OCI-LY1 (cell line): ENCODE data around the gene AANAT.
A peak's percentile ranks its signal among the peaks of the same experiment; 100 is the strongest.

Source experiments
- H2AFZ ChIP-seq: fragments of 200-600 bp; sonication (generic), shearing (Covaris generic); 2 replicates; pipeline ENCODE4 v1.6.0; 2014; ENCODE audit warnings: antibody characterized with exemption, mild to moderate bottlenecking, low read length
- H3F3A ChIP-seq: fragments of 200-600 bp; sonication (generic), shearing (Covaris generic); 2 replicates; pipeline ENCODE4 v1.6.0; 2014; ENCODE audit warnings: mild to moderate bottlenecking, antibody characterized with exemption, low read length, moderate library complexity; ENCODE audit not compliant: insufficient read depth
- H3K27ac ChIP-seq: fragments of 200-600 bp; sonication (generic); 2 replicates; pipeline ENCODE4 v1.5.1; 2014; ENCODE audit warnings: low read length, mixed run types, mild to moderate bottlenecking, low read depth; ENCODE audit not compliant: poor library complexity, severe bottlenecking
- H3K27me3 ChIP-seq: fragments of 200-600 bp; sonication (generic); 2 replicates; pipeline ENCODE4 v1.6.0; 2014; ENCODE audit warnings: antibody characterized with exemption, mild to moderate bottlenecking, low read length, moderate library complexity; ENCODE audit not compliant: insufficient read depth
- H3K36me3 ChIP-seq: fragments of 200-600 bp; sonication (generic); 2 replicates; pipeline ENCODE4 v1.6.1; 2014; ENCODE audit warnings: mild to moderate bottlenecking, antibody characterized with exemption, low read length, moderate library complexity, mixed read lengths; ENCODE audit not compliant: insufficient read depth
- H3K4me1 ChIP-seq: fragments of 200-600 bp; sonication (generic); 2 replicates; pipeline ENCODE4 v1.5.1; 2014; ENCODE audit warnings: mild to moderate bottlenecking, low read length, moderate library complexity; ENCODE audit not compliant: insufficient read depth, severe bottlenecking
- H3K4me2 ChIP-seq: fragments of 200-600 bp; sonication (generic), shearing (Covaris generic); 2 replicates; pipeline ENCODE4 v1.6.1; 2014; ENCODE audit warnings: low read length
- H3K4me3 ChIP-seq: fragments of 200-600 bp; sonication (generic); 2 replicates; pipeline ENCODE4 v1.5.1; 2014; ENCODE audit warnings: low read length, low read depth, mild to moderate bottlenecking, mixed read lengths; ENCODE audit not compliant: poor library complexity, severe bottlenecking
- H3K79me2 ChIP-seq: fragments of 200-600 bp; shearing (Covaris generic); 2 replicates; pipeline ENCODE4 v1.6.1; 2016; ENCODE audit warnings: mixed run types, low read length, mixed read lengths; ENCODE audit not compliant: insufficient read depth
- H3K9ac ChIP-seq: fragments of 200-600 bp; sonication (generic), shearing (Covaris generic); 2 replicates; pipeline ENCODE4 v1.6.1; 2014; ENCODE audit warnings: mild to moderate bottlenecking, low read length, mixed read lengths
- H3K9me2 ChIP-seq: fragments of 200-600 bp; sonication (generic), shearing (Covaris generic); 2 replicates; pipeline ENCODE4 v1.6.1; 2014; ENCODE audit warnings: low read depth, mild to moderate bottlenecking, low read length, mixed read lengths
- H3K9me3 ChIP-seq: fragments of 200-600 bp; shearing (Covaris generic); 2 replicates; pipeline ENCODE4 v1.6.1; 2014; ENCODE audit warnings: low read length, mixed read lengths
- H4K20me1 ChIP-seq: fragments of 200-600 bp; sonication (generic), shearing (Covaris generic); 2 replicates; pipeline ENCODE4 v1.6.0; 2016; ENCODE audit warnings: mild to moderate bottlenecking, low read length; ENCODE audit not compliant: insufficient read depth
- EZH2 ChIP-seq: fragments of 200-600 bp; sonication (generic), shearing (Covaris generic); IDR thresholded peaks from 2 replicates; pipeline ENCODE4 v1.8.0; 2017; ENCODE audit warnings: borderline replicate concordance, mixed run types, mild to moderate bottlenecking, antibody characterized with exemption, low read length, moderate library complexity, mixed read lengths
- TF ChIP-seq, protein P1 (sequence below): fragments of 200-600 bp; sonication (generic), shearing (Covaris generic); IDR thresholded peaks from 2 replicates; pipeline ENCODE4 v1.5.1; 2017; ENCODE audit warnings: mild to moderate bottlenecking, antibody characterized with exemption, low read length, moderate library complexity, mixed read lengths

AANAT gene

DNA sequence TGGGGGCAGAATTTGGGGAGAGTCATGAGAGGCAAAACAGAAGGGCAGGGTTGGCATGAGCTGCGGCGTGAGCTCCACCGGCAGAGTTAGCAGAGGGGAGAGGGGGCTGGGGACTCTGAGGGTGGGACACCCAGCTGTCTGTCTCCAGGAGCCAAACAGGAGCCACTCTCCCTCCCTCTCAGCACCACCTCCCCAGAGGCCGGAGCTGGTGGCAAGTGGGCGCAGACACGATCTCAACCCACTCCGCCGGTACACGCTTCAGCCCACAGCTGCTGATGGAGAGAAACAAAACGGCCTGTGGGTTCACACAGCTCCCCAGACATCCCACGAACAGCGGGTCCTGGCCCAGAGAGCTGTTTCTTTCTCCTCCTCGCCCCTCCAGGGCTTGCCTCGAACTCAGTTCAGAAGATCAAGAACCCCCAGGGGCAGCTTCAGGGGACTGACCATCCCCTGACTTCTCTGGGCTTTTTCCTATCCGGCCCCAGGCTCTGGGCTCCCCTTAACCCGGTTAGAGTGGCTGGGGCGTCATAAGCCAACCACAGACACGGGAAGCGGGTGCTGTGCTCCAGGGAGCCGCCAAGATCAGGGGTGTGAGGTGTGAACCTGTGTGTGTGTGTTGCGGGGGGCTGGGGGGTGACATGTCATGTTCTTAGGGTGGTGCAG, 26.2 kb downstream of the AANAT start:
- no peaks in the 10 kb centered on the region for H3K27me3 ChIP-seq
- peaks cover 41% of the 10 kb centered on the region for H3K4me1 ChIP-seq
- H3K4me3 ChIP-seq: no peak overlapping the region
- H3K79me2 ChIP-seq: no peaks in the 10 kb centered on the region
- H3K36me3 ChIP-seq: no peaks in the 10 kb centered on the region
- H4K20me1 ChIP-seq: no peaks in the 10 kb centered on the region
- peak overlapping the region; percentile 42 for H3K27ac ChIP-seq
- H3K4me2 ChIP-seq: peak overlapping the region; percentile 26; the same call in 1 of the 2 replicates
- no peak overlapping the region for H2AFZ ChIP-seq
- no peaks in the 10 kb centered on the region for H3F3A ChIP-seq
- H3K9me2 ChIP-seq: no peaks in the 10 kb centered on the region
- TF ChIP-seq, protein P1, sequence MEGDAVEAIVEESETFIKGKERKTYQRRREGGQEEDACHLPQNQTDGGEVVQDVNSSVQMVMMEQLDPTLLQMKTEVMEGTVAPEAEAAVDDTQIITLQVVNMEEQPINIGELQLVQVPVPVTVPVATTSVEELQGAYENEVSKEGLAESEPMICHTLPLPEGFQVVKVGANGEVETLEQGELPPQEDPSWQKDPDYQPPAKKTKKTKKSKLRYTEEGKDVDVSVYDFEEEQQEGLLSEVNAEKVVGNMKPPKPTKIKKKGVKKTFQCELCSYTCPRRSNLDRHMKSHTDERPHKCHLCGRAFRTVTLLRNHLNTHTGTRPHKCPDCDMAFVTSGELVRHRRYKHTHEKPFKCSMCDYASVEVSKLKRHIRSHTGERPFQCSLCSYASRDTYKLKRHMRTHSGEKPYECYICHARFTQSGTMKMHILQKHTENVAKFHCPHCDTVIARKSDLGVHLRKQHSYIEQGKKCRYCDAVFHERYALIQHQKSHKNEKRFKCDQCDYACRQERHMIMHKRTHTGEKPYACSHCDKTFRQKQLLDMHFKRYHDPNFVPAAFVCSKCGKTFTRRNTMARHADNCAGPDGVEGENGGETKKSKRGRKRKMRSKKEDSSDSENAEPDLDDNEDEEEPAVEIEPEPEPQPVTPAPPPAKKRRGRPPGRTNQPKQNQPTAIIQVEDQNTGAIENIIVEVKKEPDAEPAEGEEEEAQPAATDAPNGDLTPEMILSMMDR: no peak
- TF ChIP-seq EZH2: no peak
- no peaks in the 10 kb centered on the region for H3K9me3 ChIP-seq
- no peak overlapping the region; the same call in 1 of the 2 replicates for H3K9ac ChIP-seq

DNA sequence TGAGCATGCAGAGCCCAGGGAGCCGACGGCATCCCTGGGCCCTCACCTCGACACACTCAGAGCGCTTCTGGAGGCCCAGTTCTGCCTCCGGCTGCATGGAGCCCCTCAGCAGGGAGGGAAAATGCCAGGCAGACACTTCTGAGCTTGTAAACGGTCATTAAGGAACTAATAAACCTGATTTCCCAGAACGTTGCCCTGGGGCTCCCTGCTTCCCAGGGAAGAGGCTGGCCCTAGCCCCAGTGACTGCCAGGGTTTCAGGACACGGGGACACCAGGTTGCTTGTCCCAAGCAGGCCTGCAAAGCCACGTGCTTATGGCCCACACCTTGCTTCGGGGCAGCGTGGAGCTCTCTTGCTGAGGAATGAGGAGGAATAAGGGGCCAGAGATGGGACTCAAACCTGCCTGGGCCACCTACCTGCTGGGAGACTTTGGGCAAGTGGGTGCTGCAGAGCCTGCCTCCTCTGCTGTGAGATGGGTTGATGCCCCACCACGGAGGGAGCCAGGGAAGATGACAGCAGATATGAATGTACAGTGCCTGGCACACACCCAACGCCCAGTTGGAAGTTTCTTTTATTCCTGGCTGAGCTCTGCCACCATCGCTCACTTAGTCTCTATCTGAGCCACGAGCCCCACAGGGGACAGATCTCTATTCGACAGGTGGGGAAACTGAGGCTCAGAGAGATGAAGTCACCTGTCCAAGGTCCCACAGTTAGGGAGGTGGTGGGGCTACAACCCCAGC, 28.4 kb downstream of the AANAT start:
- no peak for TF ChIP-seq EZH2
- TF ChIP-seq, protein P1: no peak
- Histone ChIP-seq H3K9me3 (no peaks in the 10 kb centered on the region), H3K27ac (no peak overlapping the region), H3K4me1 (peaks cover 53% of the 10 kb centered on the region), H3K27me3 (no peaks in the 10 kb centered on the region), H4K20me1 (no peaks in the 10 kb centered on the region), H3K9me2 (no peaks in the 10 kb centered on the region), H3K79me2 (no peaks in the 10 kb centered on the region), H3K4me2 (no peak overlapping the region), H3K4me3 (no peak overlapping the region), H3K36me3 (no peaks in the 10 kb centered on the region), H3K9ac (no peak overlapping the region), H2AFZ (no peak overlapping the region), H3F3A (no peaks in the 10 kb centered on the region)

DNA sequence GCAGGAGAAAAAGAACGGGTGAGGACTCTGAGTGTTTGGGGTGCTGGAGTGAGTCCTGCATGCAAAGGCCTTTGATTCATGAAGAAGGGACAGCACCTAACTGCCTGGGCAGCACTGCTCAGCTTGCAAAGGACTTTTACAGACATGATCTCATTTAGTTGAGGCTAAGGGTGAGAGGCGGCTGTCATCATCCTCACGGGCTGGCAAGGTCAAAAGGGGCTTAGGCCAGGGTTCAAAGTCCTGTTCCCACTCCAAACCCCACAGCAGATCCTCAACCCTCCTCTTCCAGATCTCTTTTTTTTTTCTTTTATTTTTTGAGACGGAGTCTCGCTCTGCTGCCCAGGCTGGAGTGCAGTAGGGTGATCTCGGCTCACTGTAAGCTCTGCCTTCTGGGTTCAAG, 29.1 kb downstream of the AANAT start:
- Histone ChIP-seq H4K20me1 (no peaks in the 10 kb centered on the region), H2AFZ (no peak overlapping the region), H3K27me3 (no peaks in the 10 kb centered on the region), H3K79me2 (no peaks in the 10 kb centered on the region), H3K27ac (no peak overlapping the region), H3K9ac (no peak overlapping the region), H3K4me3 (no peak overlapping the region), H3K4me2 (no peak overlapping the region), H3K9me2 (no peaks in the 10 kb centered on the region), H3K9me3 (no peaks in the 10 kb centered on the region), H3K4me1 (peaks cover 54% of the 10 kb centered on the region), H3F3A (no peaks in the 10 kb centered on the region), H3K36me3 (no peaks in the 10 kb centered on the region)
- TF ChIP-seq EZH2: no peak
- TF ChIP-seq, protein P1: no peak
